Activated B cell treated with CpG ODN at 0.5 μM for 24 hours (primary cell): ENCODE measurements around the gene NLE1. TPM values are rescaled to one million over a fixed set of nuclear protein-coding genes. Genes with fewer than 3 reads are reported as not detected.

Experiments used
- ATAC-seq: fragments of 200-7000 bp; cut with Tn5 transposase; one replicate; pipeline ENCODE4 v1.10.0; 2021; ENCODE audit warnings: low read depth, mild to moderate bottlenecking, moderate library complexity
- CTCF ChIA-PET: fragments of 350-600 bp; sonication (Branson Sonifier 250); formaldehyde crosslinking; loops from one replicate; lab custom pipeline; 2021; ENCODE audit warnings: antibody characterized with exemption; lab: Charles Lee
- POLR2A ChIA-PET: fragments of 350-600 bp; sonication (Branson Sonifier 250); formaldehyde crosslinking; loops from one replicate; lab custom pipeline; 2021; ENCODE audit warnings: antibody characterized with exemption; lab: Charles Lee
- DNase-seq: peaks from one replicate; pipeline ENCODE4 v3.0.0; 2022
- H3K27ac Mint-ChIP-seq: one replicate; pipeline ENCODE4 v1.8.0; 2020; ENCODE audit warnings: mixed read lengths
- H3K27me3 Mint-ChIP-seq: one replicate; pipeline ENCODE4 v1.8.0; 2021; ENCODE audit warnings: mixed read lengths
- H3K36me3 Mint-ChIP-seq: one replicate; pipeline ENCODE4 v1.8.0; 2021; ENCODE audit warnings: low read depth, mixed read lengths
- H3K4me1 Mint-ChIP-seq: one replicate; pipeline ENCODE4 v1.8.0; 2021; ENCODE audit warnings: mixed read lengths
- H3K4me3 Mint-ChIP-seq: one replicate; pipeline ENCODE4 v1.8.0; 2020; ENCODE audit warnings: mild to moderate bottlenecking, mixed read lengths
- H3K9me3 Mint-ChIP-seq: one replicate; pipeline ENCODE4 v1.8.0; 2020; ENCODE audit warnings: mixed read lengths
- intact Hi-C: fragments of 100-400 bp; cut with micrococcal nuclease; formaldehyde crosslinking; loops from one replicate; pipeline ENCODE4 v1.15.1; 2024
- total RNA-seq: library from RNA; stranded (reverse); gene quantifications from 2 replicates; pipeline ENCODE4 v1.2.3, GENCODE V29; 2022
- TF ChIP-seq, protein P1 (sequence below): fragments of 200-600 bp; IDR thresholded peaks from one replicate; pipeline ENCODE4 v1.8.0; 2022; ENCODE audit warnings: antibody characterized with exemption, mild to moderate bottlenecking

The NLE1 gene
- total RNA-seq: 22.1 and 26.3 TPM in 2 replicates

DNA sequence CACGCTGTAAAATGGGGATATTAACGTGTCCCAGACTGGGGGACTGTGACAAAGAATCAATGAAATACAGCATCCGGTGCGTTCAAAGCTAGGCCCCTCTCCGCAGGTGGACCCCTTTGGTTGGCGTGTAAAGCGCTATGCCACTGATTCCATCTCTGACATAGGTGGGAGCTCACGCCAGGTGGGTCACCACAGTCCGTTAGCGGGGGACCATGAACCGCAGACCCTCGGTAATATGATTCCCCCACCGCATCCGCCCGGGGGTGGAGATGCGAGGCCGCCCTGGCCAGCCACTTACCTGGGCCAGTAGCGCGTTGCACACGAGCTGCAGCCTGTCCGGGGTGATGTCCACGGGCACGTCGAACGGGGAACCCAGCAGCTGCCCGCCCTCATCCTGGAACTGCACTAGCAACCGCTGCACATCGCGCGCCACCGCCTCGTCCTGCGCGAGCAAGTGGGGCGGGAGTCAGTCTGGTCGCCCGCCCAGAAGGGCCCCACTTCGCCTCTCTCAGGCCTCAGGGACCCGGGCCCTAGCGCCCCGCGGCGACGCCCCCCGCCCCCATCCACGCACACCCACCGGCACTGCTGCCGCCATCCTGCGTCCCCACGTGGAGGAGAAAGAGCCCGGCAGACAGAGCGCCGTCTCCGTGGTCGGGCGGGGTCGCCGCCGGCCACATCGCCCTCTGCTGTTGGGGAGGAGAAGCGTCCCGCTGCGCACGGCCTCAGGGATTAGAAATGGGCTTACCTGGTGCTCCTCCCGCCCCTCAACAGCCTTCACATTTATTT is at the start of gene NLE1:
TSS of gene NLE1 (minus strand) at position 623 of the 786 bp plus-strand sequence. CDS start at position 595, 28 bp downstream.
- ATAC-seq (peak; percentile 99), DNase-seq (peak; percentile 87)
- POLR2A ChIA-PET: interaction anchor here (0.8 to 1.2 kb wide), 3 partner anchors 23 to 438 kb away, joined by 3 read pairs; partner anchors contain the start of gene SLFN5
- Mint-ChIP-seq H3K4me3 (peak within 1 kb of the TSS; percentile 87), H3K27me3 (peaks cover 1% of the 10 kb centered on the region), H3K36me3 (peaks cover 23% of the 10 kb centered on the region), H3K27ac (peak within 1 kb of the TSS; percentile 59), H3K4me1 (peaks cover 14% of the 10 kb centered on the region), H3K9me3 (no peaks in the 10 kb centered on the region)
- CTCF ChIA-PET: interaction anchor here (0.8 to 2.3 kb wide), 3 partner anchors 22 to 722 kb away, joined by 3 to 6 read pairs (median 3); partner anchors contain the start of gene RAD51D
- intact Hi-C loops: loop anchor here (1.0 to 10.0 kb wide), 6 partner anchors 53 to 600 kb away; partner anchors contain the start of genes PEX12, SLFN12L and SLFN5
- TF ChIP-seq, protein P1, sequence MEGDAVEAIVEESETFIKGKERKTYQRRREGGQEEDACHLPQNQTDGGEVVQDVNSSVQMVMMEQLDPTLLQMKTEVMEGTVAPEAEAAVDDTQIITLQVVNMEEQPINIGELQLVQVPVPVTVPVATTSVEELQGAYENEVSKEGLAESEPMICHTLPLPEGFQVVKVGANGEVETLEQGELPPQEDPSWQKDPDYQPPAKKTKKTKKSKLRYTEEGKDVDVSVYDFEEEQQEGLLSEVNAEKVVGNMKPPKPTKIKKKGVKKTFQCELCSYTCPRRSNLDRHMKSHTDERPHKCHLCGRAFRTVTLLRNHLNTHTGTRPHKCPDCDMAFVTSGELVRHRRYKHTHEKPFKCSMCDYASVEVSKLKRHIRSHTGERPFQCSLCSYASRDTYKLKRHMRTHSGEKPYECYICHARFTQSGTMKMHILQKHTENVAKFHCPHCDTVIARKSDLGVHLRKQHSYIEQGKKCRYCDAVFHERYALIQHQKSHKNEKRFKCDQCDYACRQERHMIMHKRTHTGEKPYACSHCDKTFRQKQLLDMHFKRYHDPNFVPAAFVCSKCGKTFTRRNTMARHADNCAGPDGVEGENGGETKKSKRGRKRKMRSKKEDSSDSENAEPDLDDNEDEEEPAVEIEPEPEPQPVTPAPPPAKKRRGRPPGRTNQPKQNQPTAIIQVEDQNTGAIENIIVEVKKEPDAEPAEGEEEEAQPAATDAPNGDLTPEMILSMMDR: no peak

DNA sequence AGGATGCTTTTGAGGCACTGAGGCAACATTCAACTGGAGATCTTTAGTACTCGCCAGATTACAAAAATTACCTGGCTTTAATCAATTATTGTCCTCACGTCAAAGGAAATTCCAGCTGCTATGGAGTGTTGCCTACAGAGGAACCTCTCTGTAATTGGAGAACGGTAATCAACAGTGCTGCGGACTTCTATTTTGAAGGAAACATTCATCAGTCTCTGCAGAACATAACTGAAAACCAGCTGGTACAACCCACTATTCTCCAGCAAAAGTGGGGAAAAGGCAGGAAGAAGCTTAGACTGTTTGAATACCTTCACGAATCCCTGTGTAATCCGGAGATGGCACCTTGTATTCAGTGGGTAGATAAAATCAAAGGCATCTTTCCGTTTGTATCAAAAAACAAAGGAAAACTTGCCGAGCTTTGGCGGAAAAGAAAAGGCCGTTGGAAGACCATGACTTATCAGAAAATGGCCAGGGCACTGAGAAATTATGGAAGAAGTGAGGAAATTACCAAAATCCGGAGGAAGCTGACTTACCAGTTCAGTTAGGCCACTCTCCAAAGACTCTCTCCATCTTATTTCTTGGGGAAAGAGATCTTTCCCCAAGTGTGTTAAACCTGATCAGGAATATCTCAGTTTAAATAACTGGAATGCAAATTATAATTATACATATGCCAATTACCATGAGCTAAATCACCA is 49.0 kb upstream of the NLE1 start:
- TF ChIP-seq, protein P1: no peak
- ATAC-seq: no peak
- peaks cover 14% of the 10 kb centered on the region for H3K27me3 Mint-ChIP-seq
- ChIA-PET CTCF (no interaction called here), POLR2A (no interaction called here)
- H3K9me3 Mint-ChIP-seq: peaks cover 3% of the 10 kb centered on the region
- H3K27ac Mint-ChIP-seq: no peak overlapping the region
- no peak overlapping the region for H3K4me3 Mint-ChIP-seq
- intact Hi-C loops: no loop called here
- no peak for DNase-seq
- no peaks in the 10 kb centered on the region for H3K36me3 Mint-ChIP-seq
- no peaks in the 10 kb centered on the region for H3K4me1 Mint-ChIP-seq

DNA sequence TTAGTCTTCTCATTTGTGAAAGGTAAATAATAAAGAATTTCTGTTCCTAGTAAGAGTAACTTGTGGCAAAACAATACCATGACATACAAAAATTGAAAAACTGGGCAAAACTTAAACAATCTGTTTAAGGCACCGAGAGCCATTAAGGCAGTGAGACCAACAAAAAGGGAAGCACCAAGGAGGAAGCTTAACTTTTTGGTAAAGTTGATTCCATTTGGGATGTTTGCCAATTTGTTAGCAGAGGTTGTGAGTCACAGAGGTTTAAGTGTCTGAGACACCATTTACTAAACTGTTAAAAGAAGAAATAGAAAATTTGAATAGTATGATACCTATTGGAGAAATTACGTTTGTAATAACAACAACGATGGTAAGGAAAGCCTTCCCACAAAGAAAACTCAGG is 47.2 kb upstream of the NLE1 start:
- intact Hi-C loops: no loop called here
- POLR2A ChIA-PET: no interaction called here

DNA sequence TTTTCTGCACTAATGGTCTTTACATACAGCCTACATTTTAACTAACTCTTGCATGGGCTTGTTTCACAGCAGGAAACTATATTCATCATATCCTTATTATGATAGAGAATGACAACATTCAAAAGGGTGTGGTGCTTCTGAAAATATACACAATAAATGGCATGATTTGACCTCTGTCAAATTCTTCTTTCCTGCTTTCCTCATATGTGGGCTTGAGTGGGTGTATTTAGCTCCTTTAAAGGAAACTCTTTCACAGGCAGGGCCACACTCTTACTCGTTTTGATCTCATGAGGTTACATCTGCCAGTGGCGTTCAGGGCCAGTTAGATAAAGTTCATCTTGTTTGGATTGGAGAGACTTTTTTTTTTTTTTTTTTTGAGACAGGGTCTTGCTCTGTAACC is 46.0 kb upstream of the NLE1 start:
- CTCF ChIA-PET: no interaction called here
- H3K4me1 Mint-ChIP-seq: no peaks in the 10 kb centered on the region
- H3K4me3 Mint-ChIP-seq: no peak overlapping the region
- intact Hi-C loops: no loop called here
- TF ChIP-seq, protein P1: no peak
- no peak for ATAC-seq
- no peaks in the 10 kb centered on the region for H3K9me3 Mint-ChIP-seq
- no peak for DNase-seq
- H3K27me3 Mint-ChIP-seq: peaks cover 20% of the 10 kb centered on the region
- POLR2A ChIA-PET: no interaction called here
- no peak overlapping the region for H3K27ac Mint-ChIP-seq
- H3K36me3 Mint-ChIP-seq: no peaks in the 10 kb centered on the region

More for the DNA sequence above, 47.2 kb upstream of the NLE1 start:
- H3K4me1 Mint-ChIP-seq: no peaks in the 10 kb centered on the region
- TF ChIP-seq, protein P1: no peak
- ATAC-seq: no peak
- CTCF ChIA-PET: no interaction called here
- H3K27ac Mint-ChIP-seq: no peak overlapping the region
- H3K9me3 Mint-ChIP-seq: no peaks in the 10 kb centered on the region
- H3K27me3 Mint-ChIP-seq: peaks cover 20% of the 10 kb centered on the region
- no peak for DNase-seq
- H3K36me3 Mint-ChIP-seq: no peaks in the 10 kb centered on the region
- no peak overlapping the region for H3K4me3 Mint-ChIP-seq

DNA sequence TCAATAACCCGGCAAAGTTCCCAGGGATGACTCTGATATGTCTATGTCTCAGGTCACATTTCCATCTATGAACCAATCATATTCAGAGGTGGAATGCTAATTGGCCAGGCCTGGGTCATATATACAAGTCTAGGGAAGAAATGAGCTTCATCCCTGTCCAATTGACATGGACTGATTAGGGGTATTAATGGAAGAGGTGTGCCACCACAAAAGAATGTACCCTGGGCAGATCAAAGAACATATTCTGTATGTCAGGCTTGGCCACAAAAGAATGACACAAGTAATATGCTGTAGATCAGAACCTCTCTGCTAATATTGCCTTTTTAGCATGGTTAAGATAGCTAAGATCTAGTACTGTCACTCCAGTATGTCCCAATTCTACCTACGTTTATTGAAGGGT is 45.4 kb upstream of the NLE1 start:
- Mint-ChIP-seq H3K27me3 (peaks cover 21% of the 10 kb centered on the region), H3K4me1 (no peaks in the 10 kb centered on the region), H3K36me3 (no peaks in the 10 kb centered on the region), H3K4me3 (no peak overlapping the region), H3K9me3 (no peaks in the 10 kb centered on the region), H3K27ac (no peak overlapping the region)
- ChIA-PET CTCF (no interaction called here), POLR2A (no interaction called here)
- TF ChIP-seq, protein P1: no peak
- no peak for ATAC-seq
- intact Hi-C loops: no loop called here
- DNase-seq: no peak
